ENCODE measurements around the gene B3GALT2. TPM values are rescaled to one million over a fixed set of nuclear protein-coding genes. Genes with fewer than 3 reads are reported as not detected.
A peak's percentile ranks its signal among the peaks of the same experiment; 100 is the strongest.

B3GALT2 gene
- total RNA-seq, 5 donors from 2014 or later (not counting 1 experiment from before 2014, with no cell fraction given): 0.15 to 16.6 (median 3.4) TPM

DNA sequence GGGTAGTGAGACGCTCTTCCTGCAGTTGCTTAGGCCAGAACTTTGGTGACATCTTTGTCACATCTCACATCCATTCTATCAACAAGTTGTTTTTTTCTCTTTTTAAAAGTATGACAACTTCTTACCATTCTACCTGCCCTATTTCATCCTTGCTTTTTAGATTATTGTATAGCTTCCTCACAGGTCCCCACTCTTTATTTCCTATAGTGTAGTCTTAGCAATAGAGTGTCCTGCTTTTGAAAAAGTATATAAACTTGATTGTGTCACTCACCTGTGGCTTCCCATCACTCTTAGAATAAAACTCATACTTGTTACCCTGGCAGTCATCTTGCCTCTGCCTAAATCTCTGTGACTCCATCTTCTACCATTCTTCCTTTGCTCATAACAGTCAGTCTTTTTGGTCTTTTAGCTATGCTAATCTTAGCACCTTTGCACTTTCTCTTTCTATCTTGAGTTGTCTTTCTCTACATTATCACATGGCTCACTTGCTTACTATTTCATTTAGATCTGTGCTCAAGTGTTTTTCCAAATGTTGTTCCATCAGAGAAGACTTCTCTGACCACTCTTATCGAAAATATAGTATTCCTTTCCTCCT lies 55.0 kb downstream of the B3GALT2 start:
- WGBS (ENCODE audit: insufficient coverage): no CpG with 5 or more reads among the region's 2 CpGs
- Histone ChIP-seq H3K27ac (ENCODE audit: low read length) (no peak overlapping the region), H3K36me3 (ENCODE audit: control insufficient read depth in 2 of 2, extremely low read depth in 1 of 2, insufficient read depth in 1 of 2, low read length in 1 of 2) (peaks cover 6 to 45% of the 10 kb centered on the region in 2 donors), H3K9me3 (no peaks in the 10 kb centered on the region), H3K4me3 (ENCODE audit: control insufficient read depth in 1 of 2, extremely low read depth in 1 of 2, low read length in 1 of 2) (no peak overlapping the region), H3K27me3 (replicated peaks in 1 of 2; ENCODE audit: control insufficient read depth in 2 of 2, extremely low read depth in 1 of 2, insufficient read depth in 2 of 2, low read length in 1 of 2) (no peaks in the 10 kb centered on the region), H3K4me1 (ENCODE audit: control insufficient read depth in 1 of 2, extremely low read depth in 1 of 2, insufficient read depth in 2 of 2, low read length in 2 of 2) (peaks cover 0 to 10% of the 10 kb centered on the region in 2 experiments)
- no peaks in the 10 kb centered on the region for H3K9me3 Mint-ChIP-seq
- ATAC-seq (replicated peaks in 1 of 4) (no peak), DNase-seq (no peak)
- ChIA-PET CTCF (no interaction called here), POLR2A (no interaction called here)
- peaks cover 39 to 55% (median 50%) of the 10 kb centered on the region in 3 donors for H3K4me1 Mint-ChIP-seq
- no peaks in the 10 kb centered on the region for H3K27me3 Mint-ChIP-seq
- no peak overlapping the region for H3K27ac Mint-ChIP-seq
- peak overlapping the region in 1 of 3 donors; percentile 6 for H3K4me3 Mint-ChIP-seq
- H3K36me3 Mint-ChIP-seq: peaks cover 49% of the 10 kb centered on the region

Other genes with a start within 250 kb of the B3GALT2 start
- 10 to 100 TPM; 20.8 to 32.2 (median 27.1) TPM for gene UCHL5, start 127.3 kb downstream of the B3GALT2 start, total RNA-seq
- 10 to 100 TPM; 54.3 to 66.4 (median 62.3) TPM for gene RO60, start 127.0 kb downstream of the B3GALT2 start, total RNA-seq
- gene GLRX2, start 81.2 kb downstream of the B3GALT2 start, total RNA-seq: 10 to 100 TPM in 3 of 5 donors, 1 to 10 TPM in 2; 6.8 to 16.0 (median 13.5) TPM
- gene CDC73, start 64.6 kb downstream of the B3GALT2 start, total RNA-seq: 10 to 100 TPM; 54.1 to 64.4 (median 57.4) TPM

All from T-cell (primary cell).